CD4-positive, alpha-beta T cell treated with Interferon gamma for 1 hour (primary cell): ENCODE measurements around the gene TNFAIP8L3.

ENCODE experiments used
- DNase-seq: peaks from one replicate; pipeline ENCODE4 v3.0.0-alpha.2; 2020

TNFAIP8L3 gene

GRCh38 chr15:51114437-51115119 lies 19.9 kb upstream of the TNFAIP8L3 start:
- no peak for DNase-seq

- no peak for DNase-seq
Measured at GRCh38 chr15:51112078-51112477, 17.4 kb upstream of the TNFAIP8L3 start.

- DNase-seq = no peak
Measured at GRCh38 chr15:51111061-51111460, 16.4 kb upstream of the TNFAIP8L3 start.

- DNase-seq = no peak
Measured at GRCh38 chr15:51110171-51110570, 15.5 kb upstream of the TNFAIP8L3 start.

GRCh38 chr15:51108933-51109550 lies 14.3 kb upstream of the TNFAIP8L3 start:
- no peak for DNase-seq

GRCh38 chr15:51107612-51108011 lies 12.9 kb upstream of the TNFAIP8L3 start:
- DNase-seq = no peak

- DNase-seq = no peak
Measured at GRCh38 chr15:51106481-51106880, 11.8 kb upstream of the TNFAIP8L3 start.

GRCh38 chr15:51105430-51106016 lies 10.8 kb upstream of the TNFAIP8L3 start:
- no peak for DNase-seq

- DNase-seq = no peak
Measured at GRCh38 chr15:51104512-51104911, 9.8 kb upstream of the TNFAIP8L3 start.

- no peak for DNase-seq
Measured at GRCh38 chr15:51103330-51103729, 8.6 kb upstream of the TNFAIP8L3 start.

- no peak for DNase-seq
Measured at GRCh38 chr15:51100785-51101489, 6.2 kb upstream of the TNFAIP8L3 start.

- no peak for DNase-seq
Measured at GRCh38 chr15:51099185-51099584, 4.5 kb upstream of the TNFAIP8L3 start.

GRCh38 chr15:51098331-51098619 lies 3.6 kb upstream of the TNFAIP8L3 start:
- DNase-seq = no peak

- no peak for DNase-seq
Measured at GRCh38 chr15:51097553-51098330, 3.0 kb upstream of the TNFAIP8L3 start.

- DNase-seq = no peak
Measured at GRCh38 chr15:51096976-51097375, 2.3 kb upstream of the TNFAIP8L3 start.

GRCh38 chr15:51095681-51096331 lies 1.1 kb upstream of the TNFAIP8L3 start:
- DNase-seq = no peak

- no peak for DNase-seq
Measured at GRCh38 chr15:51093839-51094605, 684 bp downstream of the TNFAIP8L3 start.

- no peak for DNase-seq
Measured at GRCh38 chr15:51093488-51093838, 1.2 kb downstream of the TNFAIP8L3 start.

- DNase-seq = no peak
Measured at GRCh38 chr15:51092480-51093040, 2.1 kb downstream of the TNFAIP8L3 start.

- DNase-seq = no peak
Measured at GRCh38 chr15:51090753-51091152, 4.0 kb downstream of the TNFAIP8L3 start.

GRCh38 chr15:51089699-51090453 lies 4.8 kb downstream of the TNFAIP8L3 start:
- no peak for DNase-seq
